Thoracic aorta (tissue), 2 donors: ENCODE data around the gene RPL27A. TPM values are rescaled to one million over a fixed set of nuclear protein-coding genes. Genes with fewer than 3 reads are reported as not detected.

Source experiments
- ATAC-seq: fragments of 150-250 bp; one replicate; pipeline ENCODE4 v1.8.0; 2017; ENCODE audit warnings: low read depth; ENCODE audit not compliant: insufficient number of reproducible peaks, low FRiP score
- DNase-seq: peaks from one replicate; pipeline ENCODE4 v3.0.0-alpha.2; 2020; ENCODE audit warnings: low spot score
- H3K27ac ChIP-seq, 2 donors: fragments of 200-600 bp; sonication (generic); 1 replicate in 1 of 2; 2 replicates in 1 of 2; pipeline ENCODE4 v1.5.1; 2016; ENCODE audit warnings: mild to moderate bottlenecking in 2 of 2, moderate library complexity in 2 of 2
- H3K27me3 ChIP-seq: fragments of 200-600 bp; sonication (generic); replicated peaks from 2 replicates; pipeline ENCODE4 v1.6.0; 2016; ENCODE audit warnings: mild to moderate bottlenecking; ENCODE audit not compliant: insufficient read depth
- H3K36me3 ChIP-seq: fragments of 200-600 bp; sonication (generic); one replicate; pipeline ENCODE4 v1.5.1; 2016
- H3K4me1 ChIP-seq, 2 donors: fragments of 200-600 bp; sonication (generic); 1 replicate in 1 of 2; 2 replicates in 1 of 2; pipeline versions ENCODE4 v1.5.1 to v1.6.0; 2016; ENCODE audit warnings: low read depth in 2 of 2, mild to moderate bottlenecking in 1 of 2; ENCODE audit not compliant: control insufficient read depth in 1 of 2
- H3K4me3 ChIP-seq: fragments of 200-600 bp; sonication (generic); 2 replicates; pipeline ENCODE4 v1.5.1; 2016; ENCODE audit warnings: mild to moderate bottlenecking
- H3K9me3 ChIP-seq: fragments of 200-600 bp; sonication (generic); 2 replicates; pipeline ENCODE4 v1.5.1; 2016
- CTCF ChIP-seq: fragments of 200-600 bp; sonication (generic); IDR thresholded peaks from one replicate; pipeline ENCODE4 v1.5.1; 2019; ENCODE audit warnings: antibody characterized with exemption
- total RNA-seq, 2 donors: library from RNA; depleted of rRNA; stranded (reverse); fragments of >200 nt; gene quantifications; one replicate each; pipeline versions ENCODE4 v1.1.0 to v1.2.3, GENCODE V29; 2016

Gene RPL27A
- total RNA-seq, 2 donors from 2014 or later: 537 to 617 TPM

DNA sequence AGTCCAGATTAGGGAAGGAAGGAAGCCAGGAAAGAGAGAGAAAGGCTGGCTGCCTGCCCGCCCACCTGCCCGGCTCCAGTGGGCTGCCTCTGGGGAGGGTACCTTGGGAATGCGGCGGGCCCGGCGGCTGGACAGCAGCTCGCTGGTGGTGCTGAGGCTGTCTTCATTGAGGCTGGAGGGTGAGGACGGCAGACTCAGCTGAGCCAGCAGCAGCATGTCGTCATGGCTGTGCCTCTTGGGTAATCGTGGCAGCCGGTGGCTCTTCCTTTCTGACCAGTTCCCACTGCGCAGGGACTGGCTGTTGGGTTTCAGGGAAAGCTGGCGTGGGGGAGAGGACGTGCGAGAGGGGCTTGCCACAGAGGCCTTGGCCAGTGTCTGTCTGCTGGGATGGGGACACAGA lies 32.9 kb downstream of the RPL27A start:
- H3K27me3 ChIP-seq: no peaks in the 10 kb centered on the region
- H3K4me1 ChIP-seq: peaks cover 45 to 68% of the 10 kb centered on the region in 2 donors
- H3K27ac ChIP-seq: peak overlapping the region; percentile 88 to 94
- DNase-seq (no peak), ATAC-seq (no peak)
- H3K9me3 ChIP-seq: no peaks in the 10 kb centered on the region
- TF ChIP-seq CTCF: no peak
- H3K36me3 ChIP-seq: peaks cover 14% of the 10 kb centered on the region
- no peak overlapping the region for H3K4me3 ChIP-seq

DNA sequence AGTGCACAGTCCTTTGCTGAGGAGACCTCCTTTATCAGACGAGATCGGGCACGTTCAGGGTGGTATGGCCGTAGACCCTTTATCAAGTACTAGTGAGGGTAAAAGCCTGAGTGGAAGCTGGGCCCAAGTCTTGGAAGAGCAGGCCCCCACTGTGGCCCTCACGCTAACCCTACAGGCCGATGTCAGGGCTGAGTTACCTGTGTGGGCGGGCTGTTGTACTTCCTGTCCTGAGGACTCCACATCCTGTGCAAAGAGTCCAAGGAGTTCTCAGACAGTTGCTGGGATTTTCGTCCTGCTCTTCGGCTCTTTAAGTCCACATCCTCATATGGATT lies 34.9 kb downstream of the RPL27A start:
- ATAC-seq: no peak
- H3K4me3 ChIP-seq: no peak overlapping the region
- peak overlapping the region; percentile 88 to 94 for H3K27ac ChIP-seq
- peaks cover 7% of the 10 kb centered on the region for H3K36me3 ChIP-seq
- no peak for TF ChIP-seq CTCF
- no peak for DNase-seq
- peaks cover 59 to 88% of the 10 kb centered on the region in 2 donors for H3K4me1 ChIP-seq
- no peaks in the 10 kb centered on the region for H3K27me3 ChIP-seq
- no peaks in the 10 kb centered on the region for H3K9me3 ChIP-seq

- no peaks in the 10 kb centered on the region for H3K27me3 ChIP-seq
- H3K4me1 ChIP-seq: peaks cover 59 to 93% of the 10 kb centered on the region in 2 donors
- TF ChIP-seq CTCF: no peak
- H3K4me3 ChIP-seq: peak overlapping the region; percentile 28
- no peak for DNase-seq
- no peak for ATAC-seq
- H3K36me3 ChIP-seq: peaks cover 7% of the 10 kb centered on the region
- H3K27ac ChIP-seq: peak overlapping the region; percentile 93 to 94
- H3K9me3 ChIP-seq: no peaks in the 10 kb centered on the region
Observed at GRCh38 chr11:8717876-8718753, 35.5 kb downstream of the RPL27A start.

GRCh38 chr11:8719211-8719649 lies 36.6 kb downstream of the RPL27A start:
- DNase-seq (peak; percentile 54), ATAC-seq (peak; percentile 70)
- H3K9me3 ChIP-seq: no peaks in the 10 kb centered on the region
- TF ChIP-seq CTCF: no peak
- H3K4me1 ChIP-seq: peaks cover 59 to 86% of the 10 kb centered on the region in 2 donors
- H3K27me3 ChIP-seq: no peaks in the 10 kb centered on the region
- H3K4me3 ChIP-seq: peak overlapping the region; percentile 39
- peak overlapping the region; percentile 93 to 94 for H3K27ac ChIP-seq
- peaks cover 1% of the 10 kb centered on the region for H3K36me3 ChIP-seq

GRCh38 chr11:8719721-8720120 lies 37.1 kb downstream of the RPL27A start:
- Histone ChIP-seq H3K27me3 (no peaks in the 10 kb centered on the region), H3K36me3 (no peaks in the 10 kb centered on the region), H3K27ac (peak overlapping the region; percentile 93 to 94), H3K9me3 (no peaks in the 10 kb centered on the region), H3K4me3 (peak overlapping the region; percentile 39), H3K4me1 (peaks cover 58 to 81% of the 10 kb centered on the region in 2 donors)
- TF ChIP-seq CTCF: no peak
- ATAC-seq: no peak
- no peak for DNase-seq
